Measurements from ENCODE around the gene MRPL36.
"Not testable (repeated sequence)": the region's sequence is repeated elsewhere in the genome, so short reads cannot be mapped to it uniquely, and the experiment has no call there.

The MRPL36 gene

DNA sequence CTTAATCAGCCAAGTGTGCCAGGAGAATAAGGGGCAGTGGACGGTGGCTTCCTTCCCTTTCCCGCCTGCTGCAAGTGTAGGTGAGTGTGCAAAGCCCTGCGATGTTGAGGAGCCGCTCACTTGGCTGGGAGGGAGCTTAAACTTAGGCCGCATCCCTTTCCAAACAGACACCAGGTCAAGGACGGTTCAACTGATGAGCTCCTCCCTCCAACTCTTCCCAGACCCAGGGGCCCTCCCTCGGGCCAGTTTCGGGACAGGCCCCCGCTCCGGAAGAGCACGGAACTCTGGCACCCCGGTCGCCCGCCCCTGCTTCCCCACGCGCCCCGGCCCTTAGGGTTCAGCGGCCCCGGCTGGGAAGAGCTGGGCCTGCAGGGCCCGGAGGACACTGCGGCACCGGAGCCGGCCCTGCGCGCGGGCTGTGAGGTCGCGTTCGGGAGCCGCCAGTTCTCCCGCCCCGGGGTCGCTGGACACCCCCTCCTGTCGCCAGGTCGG lies 481 bp downstream of the MRPL36 start:
- H3K9ac ChIP-seq (ENCODE audit: low read length): peak overlapping the region; percentile 95
- peak; percentile 55 for DNase-seq (ENCODE audit: low read depth)
- peak overlapping the region; percentile 85 for H3K4me3 ChIP-seq (ENCODE audit: low read length)

DNA sequence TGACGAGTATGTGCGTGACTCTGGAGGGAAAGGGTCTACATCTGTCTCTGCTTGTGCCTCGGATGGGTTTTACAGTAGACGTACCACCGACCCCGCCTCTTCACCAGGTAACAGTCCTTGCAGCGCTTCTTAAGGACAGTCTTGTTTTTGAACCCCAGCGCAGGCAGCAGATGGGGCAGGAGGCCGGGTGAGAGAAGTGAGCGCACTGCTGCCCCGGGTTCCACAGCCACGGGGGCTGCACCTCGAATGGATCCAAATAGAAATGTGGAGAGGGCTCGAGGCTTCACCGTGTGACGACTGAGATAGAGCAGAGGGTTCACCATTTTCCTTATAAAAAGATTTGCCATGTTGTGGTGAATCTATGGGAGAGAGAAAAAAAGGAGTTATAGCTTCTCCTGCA lies 1.0 kb downstream of the MRPL36 start:
- H3K36me3 ChIP-seq (ENCODE audit: control insufficient read depth, insufficient read depth, low read length, severe bottlenecking): peaks cover 35% of the 10 kb centered on the region
- peaks cover 43% of the 10 kb centered on the region for H3K4me1 ChIP-seq (ENCODE audit: control insufficient read depth, insufficient read depth, low read length)
- peak overlapping the region; percentile 85 for H3K4me3 ChIP-seq (ENCODE audit: low read length)
- H3K9ac ChIP-seq (ENCODE audit: low read length): peak overlapping the region; percentile 95
- not testable (repeated sequence) for DNase-seq (ENCODE audit: low read depth); H3K9me3 ChIP-seq (ENCODE audit: control insufficient read depth, low read length); H3K27me3 ChIP-seq (replicated peaks; ENCODE audit: control insufficient read depth, insufficient read depth, low read length)

More for the DNA sequence above, 481 bp downstream of the MRPL36 start:
- Histone ChIP-seq H3K9me3 (ENCODE audit: control insufficient read depth, low read length) (no peaks in the 10 kb centered on the region), H3K36me3 (ENCODE audit: control insufficient read depth, insufficient read depth, low read length, severe bottlenecking) (peaks cover 41% of the 10 kb centered on the region), H3K4me1 (ENCODE audit: control insufficient read depth, insufficient read depth, low read length) (peaks cover 40% of the 10 kb centered on the region), H3K27me3 (replicated peaks; ENCODE audit: control insufficient read depth, insufficient read depth, low read length) (no peaks in the 10 kb centered on the region)

DNA sequence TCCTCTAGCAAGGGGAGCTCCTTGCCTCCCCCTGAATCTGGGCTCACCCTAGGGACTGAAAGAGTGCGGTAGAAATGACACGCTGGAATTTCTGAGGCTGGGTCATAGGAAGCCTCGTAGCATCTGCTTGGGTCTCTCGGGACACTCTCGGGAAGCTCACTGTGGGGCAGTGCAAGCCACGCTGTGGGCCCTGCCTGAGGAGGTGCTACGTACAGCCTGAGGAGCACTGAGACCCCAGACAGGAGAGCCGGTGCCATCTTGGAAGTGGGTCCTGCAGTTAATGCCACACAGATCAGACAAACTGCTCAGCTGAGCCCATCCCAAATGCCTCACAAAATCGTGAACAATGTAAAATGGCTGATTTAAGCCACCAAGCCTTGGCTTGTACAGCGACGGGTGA lies 1.8 kb downstream of the MRPL36 start:
- peak overlapping the region; percentile 1 for H3K9ac ChIP-seq (ENCODE audit: low read length)

DNA sequence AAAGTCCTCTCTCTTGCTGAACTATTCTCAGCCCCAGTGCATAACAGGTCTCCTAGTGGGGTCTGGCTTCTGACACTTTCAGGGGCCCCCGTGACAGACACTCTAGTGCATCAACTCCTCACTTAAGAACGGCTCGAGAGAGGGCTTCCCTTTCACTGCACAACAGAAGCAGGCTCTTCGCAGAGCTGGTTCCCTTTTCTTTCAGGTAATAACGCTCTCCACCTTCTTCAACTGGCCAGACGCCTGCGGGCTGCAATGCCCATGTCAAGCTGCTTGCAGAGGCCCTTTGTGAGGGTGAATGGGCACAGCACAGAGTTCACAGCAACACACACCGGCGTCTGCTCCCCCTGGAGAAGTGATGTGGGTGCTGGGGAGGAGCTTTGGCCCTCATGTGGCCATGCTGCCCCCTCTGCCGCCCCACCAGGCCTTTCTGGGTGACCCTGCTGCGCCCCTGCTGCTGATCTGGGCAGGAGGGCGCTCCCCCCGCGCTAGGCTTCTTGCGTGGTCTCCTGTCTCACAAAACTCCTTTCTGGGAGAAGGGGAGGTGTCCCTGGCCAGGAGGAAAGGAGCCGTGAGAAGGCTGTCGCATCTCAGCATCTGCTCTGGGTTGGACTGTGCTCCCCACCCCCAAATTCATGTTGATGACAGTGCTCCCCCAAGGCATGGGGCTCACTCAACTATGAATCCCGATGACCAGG lies 2.4 kb downstream of the MRPL36 start:
- no peaks in the 10 kb centered on the region for H3K27me3 ChIP-seq (replicated peaks; ENCODE audit: control insufficient read depth, insufficient read depth, low read length)
- no peak for DNase-seq (ENCODE audit: low read depth)
- H3K4me3 ChIP-seq (ENCODE audit: low read length): no peak overlapping the region
- H3K9ac ChIP-seq (ENCODE audit: low read length): no peak overlapping the region
- no peaks in the 10 kb centered on the region for H3K9me3 ChIP-seq (ENCODE audit: control insufficient read depth, low read length)
- H3K36me3 ChIP-seq (ENCODE audit: control insufficient read depth, insufficient read depth, low read length, severe bottlenecking): peaks cover 25% of the 10 kb centered on the region
- peaks cover 48% of the 10 kb centered on the region for H3K4me1 ChIP-seq (ENCODE audit: control insufficient read depth, insufficient read depth, low read length)

More for the DNA sequence above, 1.8 kb downstream of the MRPL36 start:
- Histone ChIP-seq H3K27me3 (replicated peaks; ENCODE audit: control insufficient read depth, insufficient read depth, low read length) (no peaks in the 10 kb centered on the region), H3K4me3 (ENCODE audit: low read length) (no peak overlapping the region), H3K36me3 (ENCODE audit: control insufficient read depth, insufficient read depth, low read length, severe bottlenecking) (peaks cover 28% of the 10 kb centered on the region), H3K9me3 (ENCODE audit: control insufficient read depth, low read length) (no peaks in the 10 kb centered on the region), H3K4me1 (ENCODE audit: control insufficient read depth, insufficient read depth, low read length) (peaks cover 48% of the 10 kb centered on the region)
- DNase-seq (ENCODE audit: low read depth): no peak

DNA sequence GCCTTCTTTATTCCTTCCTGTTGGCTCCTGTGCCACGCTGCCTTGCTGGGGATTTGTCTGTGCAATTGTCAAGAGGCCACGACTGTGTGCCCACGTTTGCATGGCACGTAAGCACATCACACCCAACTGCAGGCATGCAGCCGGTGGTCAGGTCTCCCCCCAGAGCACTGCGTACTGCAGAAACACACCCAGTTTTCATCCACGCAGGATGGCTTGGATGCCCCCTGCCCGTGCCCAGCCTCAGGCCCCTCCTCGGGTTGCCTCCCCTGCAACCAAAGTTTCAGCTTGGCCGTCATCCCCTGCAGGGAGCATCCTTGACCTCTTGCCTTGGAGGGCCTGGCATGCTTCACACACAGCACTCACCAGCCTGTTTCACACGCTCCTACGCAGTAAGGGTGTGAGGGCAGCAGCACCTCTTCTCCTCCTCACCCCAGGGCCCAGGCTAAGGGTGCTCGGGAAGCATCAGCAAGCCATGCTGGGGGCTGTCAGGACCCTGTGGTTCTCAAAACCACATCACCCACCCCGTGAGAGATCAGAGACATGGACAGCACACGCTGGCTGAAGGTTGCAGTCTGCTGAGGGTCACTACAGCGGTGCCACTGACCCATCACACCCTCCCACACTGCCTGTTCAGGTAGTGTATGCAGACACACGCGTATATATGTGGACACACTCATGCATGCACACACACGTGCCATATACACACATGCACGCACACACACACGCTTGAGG lies 3.1 kb downstream of the MRPL36 start:
- Histone ChIP-seq H3K36me3 (ENCODE audit: control insufficient read depth, insufficient read depth, low read length, severe bottlenecking) (peaks cover 25% of the 10 kb centered on the region), H3K4me3 (ENCODE audit: low read length) (no peak overlapping the region), H3K27me3 (replicated peaks; ENCODE audit: control insufficient read depth, insufficient read depth, low read length) (no peaks in the 10 kb centered on the region), H3K4me1 (ENCODE audit: control insufficient read depth, insufficient read depth, low read length) (peaks cover 44% of the 10 kb centered on the region), H3K9me3 (ENCODE audit: control insufficient read depth, low read length) (no peaks in the 10 kb centered on the region), H3K9ac (ENCODE audit: low read length) (no peak overlapping the region)
- no peak for DNase-seq (ENCODE audit: low read depth)

DNA sequence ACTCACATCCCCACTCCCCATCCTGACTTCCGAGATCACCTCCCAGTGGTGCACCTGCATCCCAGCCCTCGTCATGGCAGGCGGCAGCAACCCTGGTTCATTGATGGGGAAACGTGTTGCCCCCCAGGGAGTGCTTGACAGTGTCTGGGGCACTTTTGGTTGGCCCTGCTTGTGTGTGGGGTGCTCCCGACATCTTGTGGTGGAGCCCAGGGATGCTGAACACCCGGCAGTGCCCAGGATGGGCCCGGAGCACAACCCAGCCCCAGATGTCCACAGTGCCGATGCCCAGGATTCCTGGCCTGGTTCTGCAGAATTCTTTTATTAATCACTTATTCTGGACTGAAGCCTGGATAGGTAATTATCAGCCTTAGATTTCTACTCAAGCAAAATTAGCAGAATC lies 3.7 kb downstream of the MRPL36 start:
- H3K36me3 ChIP-seq (ENCODE audit: control insufficient read depth, insufficient read depth, low read length, severe bottlenecking): peaks cover 25% of the 10 kb centered on the region
- no peak for DNase-seq (ENCODE audit: low read depth)

DNA sequence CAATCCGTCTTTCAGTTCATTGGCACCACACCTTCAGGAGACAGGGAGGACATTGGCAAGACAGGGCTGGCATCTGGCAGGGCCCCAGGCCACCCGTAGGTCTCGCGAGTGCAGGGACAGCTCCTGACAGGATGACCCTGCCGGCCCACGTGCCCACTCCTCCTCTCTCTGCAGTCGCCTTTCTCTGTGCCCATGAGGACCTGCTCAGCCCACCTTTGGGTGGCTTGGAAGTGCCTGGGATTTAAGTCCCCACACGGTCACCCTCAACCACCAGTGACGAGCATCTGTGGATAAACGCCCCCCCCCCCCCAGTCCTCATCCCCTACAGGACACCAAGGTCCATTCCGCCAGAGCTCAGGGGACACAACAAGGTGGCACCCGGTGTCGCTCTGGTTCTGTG lies 4.1 kb downstream of the MRPL36 start:
- Histone ChIP-seq H3K36me3 (ENCODE audit: control insufficient read depth, insufficient read depth, low read length, severe bottlenecking) (peaks cover 25% of the 10 kb centered on the region), H3K9me3 (ENCODE audit: control insufficient read depth, low read length) (no peaks in the 10 kb centered on the region), H3K27me3 (replicated peaks; ENCODE audit: control insufficient read depth, insufficient read depth, low read length) (no peaks in the 10 kb centered on the region), H3K9ac (ENCODE audit: low read length) (no peak overlapping the region), H3K4me3 (ENCODE audit: low read length) (no peak overlapping the region), H3K4me1 (ENCODE audit: control insufficient read depth, insufficient read depth, low read length) (peaks cover 44% of the 10 kb centered on the region)
- no peak for DNase-seq (ENCODE audit: low read depth)

More for the DNA sequence above, 3.7 kb downstream of the MRPL36 start:
- H3K4me3 ChIP-seq (ENCODE audit: low read length): no peak overlapping the region
- H3K27me3 ChIP-seq (replicated peaks; ENCODE audit: control insufficient read depth, insufficient read depth, low read length): no peaks in the 10 kb centered on the region
- no peak overlapping the region for H3K9ac ChIP-seq (ENCODE audit: low read length)
- peaks cover 44% of the 10 kb centered on the region for H3K4me1 ChIP-seq (ENCODE audit: control insufficient read depth, insufficient read depth, low read length)
- no peaks in the 10 kb centered on the region for H3K9me3 ChIP-seq (ENCODE audit: control insufficient read depth, low read length)

DNA sequence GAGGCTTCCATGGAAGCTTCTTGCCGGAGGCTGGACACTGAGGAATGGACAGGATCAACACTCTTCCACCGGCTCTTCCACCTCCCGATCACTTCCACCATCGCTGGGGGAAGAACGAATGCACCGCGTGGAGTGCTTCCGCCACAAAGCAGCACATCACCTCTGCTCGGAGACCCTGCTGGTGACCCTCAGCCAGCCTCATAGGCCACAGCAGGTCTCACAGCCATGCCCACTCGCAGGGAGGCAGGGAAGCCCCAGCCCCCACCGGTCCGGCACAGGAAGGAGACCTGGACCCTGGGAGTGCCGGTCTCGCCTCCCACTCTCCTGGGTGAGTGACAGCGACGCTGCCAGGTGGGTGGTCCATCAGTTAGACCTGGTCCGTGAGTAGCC lies 4.7 kb downstream of the MRPL36 start:
- peaks cover 46% of the 10 kb centered on the region for H3K4me1 ChIP-seq (ENCODE audit: control insufficient read depth, insufficient read depth, low read length)
- no peaks in the 10 kb centered on the region for H3K9me3 ChIP-seq (ENCODE audit: control insufficient read depth, low read length)
- no peaks in the 10 kb centered on the region for H3K27me3 ChIP-seq (replicated peaks; ENCODE audit: control insufficient read depth, insufficient read depth, low read length)
- H3K4me3 ChIP-seq (ENCODE audit: low read length): no peak overlapping the region
- peaks cover 25% of the 10 kb centered on the region for H3K36me3 ChIP-seq (ENCODE audit: control insufficient read depth, insufficient read depth, low read length, severe bottlenecking)
- DNase-seq (ENCODE audit: low read depth): no peak
- no peak overlapping the region for H3K9ac ChIP-seq (ENCODE audit: low read length)

DNA sequence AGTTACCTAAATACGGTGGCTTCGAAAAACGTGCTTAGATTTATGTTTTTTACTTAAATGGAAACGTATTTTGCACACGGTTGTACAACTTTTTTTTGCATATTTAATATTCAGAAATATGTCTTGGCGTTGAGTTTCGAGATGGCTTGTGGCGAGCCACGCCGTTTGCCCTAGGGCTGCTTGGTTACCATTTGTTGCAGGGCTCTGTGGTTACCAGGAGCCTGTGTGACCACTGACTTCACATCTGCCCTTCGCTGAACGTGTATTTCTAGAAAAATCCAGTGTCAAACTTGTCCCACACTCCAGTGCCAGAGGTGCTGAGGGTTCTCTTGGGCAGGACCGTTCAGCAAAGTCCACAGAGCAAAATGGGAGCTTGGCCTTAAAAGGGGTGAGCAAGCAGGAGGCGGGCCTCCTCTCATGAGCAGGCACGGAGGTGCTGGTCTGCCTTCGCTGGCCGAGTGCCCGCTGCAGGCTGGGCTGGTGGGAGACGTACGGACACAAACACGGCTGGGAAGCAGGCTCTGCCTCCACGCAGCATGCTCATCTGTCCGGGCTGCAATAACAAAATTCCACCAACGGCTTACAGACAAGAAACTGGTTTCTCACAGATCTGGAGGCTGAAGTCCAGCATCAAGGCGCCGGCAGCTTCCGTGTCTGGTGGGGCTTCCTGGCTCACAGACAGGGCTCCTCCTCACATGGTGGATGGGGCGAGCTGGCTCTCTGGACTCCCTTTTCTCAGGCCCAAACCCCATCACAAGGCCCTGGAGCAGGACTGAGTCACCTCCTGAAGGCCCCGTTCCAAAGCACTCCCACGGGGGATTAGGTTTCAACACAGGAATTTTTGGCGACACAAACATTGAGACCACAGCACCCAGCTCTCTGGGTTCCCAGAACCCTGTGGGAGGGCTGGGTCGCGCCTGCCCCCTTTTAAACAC lies 5.4 kb downstream of the MRPL36 start:
- H3K4me1 ChIP-seq (ENCODE audit: control insufficient read depth, insufficient read depth, low read length): peaks cover 49% of the 10 kb centered on the region
- H3K36me3 ChIP-seq (ENCODE audit: control insufficient read depth, insufficient read depth, low read length, severe bottlenecking): peaks cover 25% of the 10 kb centered on the region
- H3K9me3 ChIP-seq (ENCODE audit: control insufficient read depth, low read length): no peaks in the 10 kb centered on the region
- peak; percentile 55 for DNase-seq (ENCODE audit: low read depth)
- peak overlapping the region; percentile 18 for H3K9ac ChIP-seq (ENCODE audit: low read length)
- no peaks in the 10 kb centered on the region for H3K27me3 ChIP-seq (replicated peaks; ENCODE audit: control insufficient read depth, insufficient read depth, low read length)
- H3K4me3 ChIP-seq (ENCODE audit: low read length): no peak overlapping the region

DNA sequence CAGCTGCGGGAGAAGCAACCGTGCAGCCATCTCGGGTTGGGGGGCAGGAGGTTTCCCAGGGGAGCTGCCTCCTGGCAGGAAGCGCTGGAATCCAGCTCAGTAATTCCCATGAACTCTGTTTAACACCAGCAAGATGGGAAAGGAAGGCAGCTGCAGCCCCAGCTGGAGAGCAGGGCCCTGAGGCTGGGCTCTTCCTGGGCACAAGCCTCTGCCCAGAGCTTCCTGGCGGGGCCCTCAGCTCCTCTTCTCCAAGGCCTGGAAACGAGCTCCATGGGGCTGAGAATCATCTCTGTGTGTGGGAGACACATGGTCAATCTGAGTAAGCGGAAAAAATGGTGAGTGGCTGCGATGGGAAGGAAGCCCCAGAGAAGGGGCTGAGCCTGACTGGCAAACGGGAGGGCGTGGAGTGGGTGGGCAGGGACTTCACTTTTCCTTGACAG lies 6.3 kb downstream of the MRPL36 start:
- Histone ChIP-seq H3K36me3 (ENCODE audit: control insufficient read depth, insufficient read depth, low read length, severe bottlenecking) (peaks cover 21% of the 10 kb centered on the region), H3K4me3 (ENCODE audit: low read length) (no peak overlapping the region), H3K9ac (ENCODE audit: low read length) (no peak overlapping the region), H3K9me3 (ENCODE audit: control insufficient read depth, low read length) (no peaks in the 10 kb centered on the region), H3K4me1 (ENCODE audit: control insufficient read depth, insufficient read depth, low read length) (peaks cover 44% of the 10 kb centered on the region), H3K27me3 (replicated peaks; ENCODE audit: control insufficient read depth, insufficient read depth, low read length) (no peaks in the 10 kb centered on the region)
- DNase-seq (ENCODE audit: low read depth): no peak

DNA sequence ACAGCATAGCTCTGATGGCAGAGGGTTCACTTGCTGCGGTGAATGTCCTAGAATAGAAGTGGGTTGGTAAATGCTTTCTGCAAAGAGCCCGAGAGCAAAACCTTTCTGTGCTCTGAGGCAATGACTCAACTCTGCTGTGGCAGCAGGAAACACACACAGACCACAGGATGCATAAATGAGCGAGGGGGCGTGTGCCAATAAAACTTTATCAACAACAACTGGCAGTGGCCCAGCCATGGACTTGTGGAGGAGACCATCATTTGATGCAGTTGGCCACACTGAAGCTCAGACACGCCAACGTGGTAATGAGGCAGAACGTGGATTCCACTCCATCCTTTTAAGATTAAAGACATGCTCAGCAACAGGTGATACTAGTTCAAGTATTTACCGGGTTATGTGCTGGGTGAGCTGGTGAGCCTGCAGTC lies 6.8 kb downstream of the MRPL36 start:
- peak; percentile 20 for DNase-seq (ENCODE audit: low read depth)
- H3K36me3 ChIP-seq (ENCODE audit: control insufficient read depth, insufficient read depth, low read length, severe bottlenecking): peaks cover 17% of the 10 kb centered on the region

More for the DNA sequence above, 6.8 kb downstream of the MRPL36 start:
- Histone ChIP-seq H3K9me3 (ENCODE audit: control insufficient read depth, low read length) (no peaks in the 10 kb centered on the region), H3K4me1 (ENCODE audit: control insufficient read depth, insufficient read depth, low read length) (peaks cover 40% of the 10 kb centered on the region), H3K27me3 (replicated peaks; ENCODE audit: control insufficient read depth, insufficient read depth, low read length) (no peaks in the 10 kb centered on the region), H3K4me3 (ENCODE audit: low read length) (no peak overlapping the region), H3K9ac (ENCODE audit: low read length) (no peak overlapping the region)
